ENCODE measurements around the gene TPBGL. TPM values are rescaled to one million over a fixed set of nuclear protein-coding genes. Genes with fewer than 3 reads are reported as not detected.

TPBGL gene
- total and polyA plus RNA-seq, 5 donors from 2014 or later: 0.11 to 0.12 TPM; not detected in 3

GRCh38 chr11:75277211-75277805 is 36.7 kb downstream of the TPBGL start:
- H3K27ac ChIP-seq (ENCODE audit: insufficient read depth, low read length, poor library complexity, severe bottlenecking): peak overlapping the region; percentile 79
- no peaks in the 10 kb centered on the region for H3K27me3 ChIP-seq (ENCODE audit: control insufficient read depth, insufficient read depth, low read length)
- no peaks in the 10 kb centered on the region for H3K27me3 Mint-ChIP-seq
- peaks cover 14% of the 10 kb centered on the region for H3K36me3 ChIP-seq (ENCODE audit: control insufficient read depth, insufficient read depth, low read length)
- DNase-seq (no peak), ATAC-seq (ENCODE audit: low read depth in 2 of 2) (no peak)
- peaks cover 16 to 72% (median 37%) of the 10 kb centered on the region in 4 donors for H3K4me1 Mint-ChIP-seq
- H3K27ac Mint-ChIP-seq: peak overlapping the region; percentile 96 to 100 (median 97)
- peaks cover 62% of the 10 kb centered on the region for H3K4me1 ChIP-seq (ENCODE audit: control insufficient read depth, insufficient read depth, low read length, poor library complexity, severe bottlenecking)
- H3K9me3 ChIP-seq (ENCODE audit: control insufficient read depth in 2 of 2, low read length in 2 of 2): no peaks in the 10 kb centered on the region
- H3K9me3 Mint-ChIP-seq: no peaks in the 10 kb centered on the region
- H3K4me3 Mint-ChIP-seq: peak overlapping the region in 1 of 4 donors; percentile 80
- no peak overlapping the region for H3K4me3 ChIP-seq (ENCODE audit: low read depth, low read length)
- H3K36me3 Mint-ChIP-seq: peaks cover 28% of the 10 kb centered on the region

GRCh38 chr11:75277991-75278790 is 37.6 kb downstream of the TPBGL start:
- no peak for DNase-seq
- Histone ChIP-seq H3K27ac (ENCODE audit: insufficient read depth, low read length, poor library complexity, severe bottlenecking) (no peak overlapping the region), H3K4me1 (ENCODE audit: control insufficient read depth, insufficient read depth, low read length, poor library complexity, severe bottlenecking) (peaks cover 53% of the 10 kb centered on the region), H3K27me3 (ENCODE audit: control insufficient read depth, insufficient read depth, low read length) (no peaks in the 10 kb centered on the region), H3K36me3 (ENCODE audit: control insufficient read depth, insufficient read depth, low read length) (peaks cover 14% of the 10 kb centered on the region), H3K9me3 (ENCODE audit: control insufficient read depth in 2 of 2, low read length in 2 of 2) (no peaks in the 10 kb centered on the region), H3K4me3 (ENCODE audit: low read depth, low read length) (no peak overlapping the region)
- no peak for ATAC-seq (ENCODE audit: low read depth in 2 of 2)
- Mint-ChIP-seq H3K4me3 (peak overlapping the region in 2 of 4 donors; percentile 7 to 80), H3K27ac (peak overlapping the region; percentile 93 to 97 (median 96)), H3K36me3 (peaks cover 28% of the 10 kb centered on the region), H3K27me3 (no peaks in the 10 kb centered on the region), H3K9me3 (no peaks in the 10 kb centered on the region), H3K4me1 (peaks cover 16 to 65% (median 34%) of the 10 kb centered on the region in 4 donors)

DNA sequence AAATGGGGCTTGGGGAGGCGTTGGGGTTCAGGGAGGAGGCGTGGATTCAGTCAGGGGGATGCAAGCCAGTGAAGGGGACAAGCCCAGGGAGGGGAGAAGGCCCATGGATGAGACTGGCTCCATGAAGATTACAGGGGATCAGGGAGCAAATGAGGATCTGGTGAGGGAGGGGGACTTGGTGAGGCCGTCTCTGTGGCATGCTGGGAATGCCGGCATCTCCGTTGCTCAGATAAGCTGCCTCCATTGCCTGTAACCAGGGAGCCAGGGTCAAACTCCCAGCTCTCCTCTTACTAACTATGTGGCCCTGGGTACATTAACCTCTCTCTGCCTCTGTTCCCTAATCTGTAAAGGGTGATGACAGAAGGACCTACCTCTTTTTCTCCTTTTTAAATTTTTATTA is 38.7 kb downstream of the TPBGL start:
- no peak overlapping the region for H3K4me3 ChIP-seq (ENCODE audit: low read depth, low read length)
- no peaks in the 10 kb centered on the region for H3K27me3 ChIP-seq (ENCODE audit: control insufficient read depth, insufficient read depth, low read length)
- peaks cover 16% of the 10 kb centered on the region for H3K36me3 ChIP-seq (ENCODE audit: control insufficient read depth, insufficient read depth, low read length)
- H3K4me1 ChIP-seq (ENCODE audit: control insufficient read depth, insufficient read depth, low read length, poor library complexity, severe bottlenecking): peaks cover 42% of the 10 kb centered on the region
- no peak for DNase-seq
- no peak for ATAC-seq (ENCODE audit: low read depth in 2 of 2)
- Mint-ChIP-seq H3K4me3 (no peak overlapping the region), H3K4me1 (peaks cover 16 to 54% (median 34%) of the 10 kb centered on the region in 4 donors), H3K27ac (peak overlapping the region; percentile 90 to 93 (median 91)), H3K27me3 (no peaks in the 10 kb centered on the region), H3K9me3 (no peaks in the 10 kb centered on the region), H3K36me3 (peaks cover 28% of the 10 kb centered on the region)
- no peak overlapping the region for H3K27ac ChIP-seq (ENCODE audit: insufficient read depth, low read length, poor library complexity, severe bottlenecking)
- H3K9me3 ChIP-seq (ENCODE audit: control insufficient read depth in 2 of 2, low read length in 2 of 2): no peaks in the 10 kb centered on the region

- peak; percentile 32 to 52 for ATAC-seq (ENCODE audit: low read depth in 2 of 2)
- Mint-ChIP-seq H3K27ac (peak overlapping the region; percentile 73 to 95 (median 95)), H3K4me3 (peak overlapping the region in 1 of 4 donors; percentile 32), H3K27me3 (no peaks in the 10 kb centered on the region), H3K36me3 (peaks cover 28% of the 10 kb centered on the region), H3K4me1 (peaks cover 16 to 46% (median 33%) of the 10 kb centered on the region in 4 donors), H3K9me3 (no peaks in the 10 kb centered on the region)
- H3K27me3 ChIP-seq (ENCODE audit: control insufficient read depth, insufficient read depth, low read length): no peaks in the 10 kb centered on the region
- H3K27ac ChIP-seq (ENCODE audit: insufficient read depth, low read length, poor library complexity, severe bottlenecking): no peak overlapping the region
- H3K4me1 ChIP-seq (ENCODE audit: control insufficient read depth, insufficient read depth, low read length, poor library complexity, severe bottlenecking): peaks cover 33% of the 10 kb centered on the region
- H3K9me3 ChIP-seq (ENCODE audit: control insufficient read depth in 2 of 2, low read length in 2 of 2): no peaks in the 10 kb centered on the region
- H3K36me3 ChIP-seq (ENCODE audit: control insufficient read depth, insufficient read depth, low read length): peaks cover 16% of the 10 kb centered on the region
- H3K4me3 ChIP-seq (ENCODE audit: low read depth, low read length): no peak overlapping the region
- DNase-seq: peak; percentile 51 to 82 (median 74)
These were observed 39.7 kb downstream of the TPBGL start for GRCh38 chr11:75280227-75280701.

- Mint-ChIP-seq H3K4me1 (peaks cover 11 to 39% (median 27%) of the 10 kb centered on the region in 4 donors), H3K27ac (peak overlapping the region in 2 of 3 donors; percentile 23 to 55), H3K9me3 (no peaks in the 10 kb centered on the region), H3K27me3 (no peaks in the 10 kb centered on the region), H3K4me3 (no peak overlapping the region), H3K36me3 (peaks cover 28% of the 10 kb centered on the region)
- H3K9me3 ChIP-seq (ENCODE audit: control insufficient read depth in 2 of 2, low read length in 2 of 2): no peaks in the 10 kb centered on the region
- DNase-seq: no peak
- H3K36me3 ChIP-seq (ENCODE audit: control insufficient read depth, insufficient read depth, low read length): peaks cover 16% of the 10 kb centered on the region
- H3K4me3 ChIP-seq (ENCODE audit: low read depth, low read length): no peak overlapping the region
- no peaks in the 10 kb centered on the region for H3K27me3 ChIP-seq (ENCODE audit: control insufficient read depth, insufficient read depth, low read length)
- peaks cover 26% of the 10 kb centered on the region for H3K4me1 ChIP-seq (ENCODE audit: control insufficient read depth, insufficient read depth, low read length, poor library complexity, severe bottlenecking)
- no peak overlapping the region for H3K27ac ChIP-seq (ENCODE audit: insufficient read depth, low read length, poor library complexity, severe bottlenecking)
- no peak for ATAC-seq (ENCODE audit: low read depth in 2 of 2)
These were observed 40.3 kb downstream of the TPBGL start for GRCh38 chr11:75280770-75281468.

DNA sequence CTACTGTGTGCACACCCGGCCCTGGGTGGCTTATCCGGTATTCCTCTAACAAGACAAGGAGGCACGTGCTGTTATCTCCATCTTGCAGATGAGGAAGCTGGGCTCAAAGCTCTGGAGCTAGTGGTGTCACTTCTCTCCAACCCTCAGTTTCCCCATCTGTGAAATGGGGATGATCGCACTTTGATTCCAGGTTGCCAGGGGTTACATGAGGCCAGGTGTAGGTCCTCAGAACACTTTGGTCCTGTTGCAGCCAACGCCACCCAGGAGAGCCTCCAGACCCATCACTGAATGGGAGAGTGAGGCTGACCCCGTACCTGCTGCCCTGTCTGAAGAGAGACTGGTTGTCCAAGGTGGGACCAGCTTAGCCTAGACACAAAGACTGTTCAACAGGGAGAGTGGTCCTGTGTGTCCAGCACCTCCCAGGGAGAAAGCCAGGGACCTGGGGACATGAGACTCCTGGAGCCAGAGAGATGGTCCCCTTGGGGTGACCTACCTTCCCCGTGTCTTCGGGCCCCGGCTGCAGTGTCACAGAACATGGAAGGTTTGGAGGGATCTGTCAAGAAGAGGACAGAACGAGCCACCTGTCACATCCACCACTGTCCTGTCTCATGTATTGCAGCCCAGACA is 41.0 kb downstream of the TPBGL start:
- Histone ChIP-seq H3K9me3 (ENCODE audit: control insufficient read depth in 2 of 2, low read length in 2 of 2) (no peaks in the 10 kb centered on the region), H3K36me3 (ENCODE audit: control insufficient read depth, insufficient read depth, low read length) (peaks cover 16% of the 10 kb centered on the region), H3K4me3 (ENCODE audit: low read depth, low read length) (no peak overlapping the region), H3K27ac (ENCODE audit: insufficient read depth, low read length, poor library complexity, severe bottlenecking) (no peak overlapping the region), H3K27me3 (ENCODE audit: control insufficient read depth, insufficient read depth, low read length) (no peaks in the 10 kb centered on the region), H3K4me1 (ENCODE audit: control insufficient read depth, insufficient read depth, low read length, poor library complexity, severe bottlenecking) (peaks cover 20% of the 10 kb centered on the region)
- H3K4me3 Mint-ChIP-seq: no peak overlapping the region
- peak overlapping the region in 1 of 3 donors; percentile 55 for H3K27ac Mint-ChIP-seq
- DNase-seq (no peak), ATAC-seq (ENCODE audit: low read depth in 2 of 2) (no peak)
- H3K36me3 Mint-ChIP-seq: peaks cover 28% of the 10 kb centered on the region
- H3K27me3 Mint-ChIP-seq: no peaks in the 10 kb centered on the region
- peaks cover 5 to 33% (median 21%) of the 10 kb centered on the region in 4 donors for H3K4me1 Mint-ChIP-seq
- H3K9me3 Mint-ChIP-seq: no peaks in the 10 kb centered on the region

DNA sequence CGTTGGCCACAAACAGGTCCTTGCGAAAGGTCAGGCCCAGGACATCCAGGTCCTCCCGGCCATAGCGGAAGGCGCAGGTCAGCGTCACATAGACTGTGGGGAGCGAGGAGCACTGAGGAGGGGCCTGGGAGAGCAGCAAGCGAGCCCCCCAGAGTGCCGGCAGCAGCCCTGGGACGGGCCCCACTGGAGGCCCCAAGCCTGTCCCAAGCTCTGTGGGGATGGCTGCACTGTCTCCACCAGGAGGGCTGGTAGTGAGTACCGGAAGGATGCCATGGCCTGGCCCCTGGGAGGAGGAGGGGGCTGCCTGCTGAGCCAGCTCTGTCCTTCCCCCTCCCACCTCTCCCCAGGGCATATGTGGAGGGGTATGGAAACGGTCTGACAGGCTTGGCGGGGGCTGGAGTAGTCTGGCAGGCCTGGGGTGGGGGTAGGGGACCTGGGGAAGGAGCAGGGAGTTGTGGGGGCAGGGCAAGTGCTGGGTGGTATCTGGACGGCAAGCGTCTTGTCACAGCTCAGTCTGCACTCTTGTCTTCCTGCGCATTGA is 42.9 kb downstream of the TPBGL start:
- H3K27me3 ChIP-seq (ENCODE audit: control insufficient read depth, insufficient read depth, low read length): no peaks in the 10 kb centered on the region
- Mint-ChIP-seq H3K27ac (no peak overlapping the region), H3K36me3 (peaks cover 19% of the 10 kb centered on the region), H3K4me1 (peaks cover 4 to 20% (median 10%) of the 10 kb centered on the region in 4 donors), H3K4me3 (no peak overlapping the region), H3K27me3 (no peaks in the 10 kb centered on the region), H3K9me3 (peaks cover 0 to 1% (median 0%) of the 10 kb centered on the region in 7 donors)
- no peak overlapping the region for H3K4me3 ChIP-seq (ENCODE audit: low read depth, low read length)
- ATAC-seq (ENCODE audit: low read depth in 2 of 2): no peak
- peaks cover 6% of the 10 kb centered on the region for H3K36me3 ChIP-seq (ENCODE audit: control insufficient read depth, insufficient read depth, low read length)
- no peak overlapping the region for H3K27ac ChIP-seq (ENCODE audit: insufficient read depth, low read length, poor library complexity, severe bottlenecking)
- DNase-seq: no peak
- H3K9me3 ChIP-seq (ENCODE audit: control insufficient read depth in 2 of 2, low read length in 2 of 2): no peaks in the 10 kb centered on the region
- peaks cover 8% of the 10 kb centered on the region for H3K4me1 ChIP-seq (ENCODE audit: control insufficient read depth, insufficient read depth, low read length, poor library complexity, severe bottlenecking)
